Kidney (tissue), 14 donors: ENCODE results near the gene DENND1B. TPM values are rescaled to one million over a fixed set of nuclear protein-coding genes. Genes with fewer than 3 reads are reported as not detected.

Experiments
- DNase-seq, 5 donors: peaks; one replicate each; pipeline ENCODE4 v3.0.0-alpha.2; 2013 to 2020
- FAIRE-seq: peaks from 2 replicates; lab custom pipeline; 2012; peaks lifted over from hg19 to GRCh38; lab: Jason Lieb, UNC
- H3K27ac ChIP-seq, 2 donors: one replicate each; pipeline ENCODE4 v1.7.0; 2013; ENCODE audit warnings: low read depth in 2 of 2, low read length in 2 of 2, inconsistent platforms in 1 of 2
- H3K27me3 ChIP-seq: one replicate; pipeline ENCODE4 v1.7.1; 2013; ENCODE audit warnings: low read length, inconsistent platforms; ENCODE audit not compliant: control insufficient read depth, insufficient read depth
- H3K36me3 ChIP-seq, 3 donors: one replicate each; pipeline versions ENCODE4 v1.7.0 to v1.7.1; 2013; ENCODE audit warnings: low read length in 3 of 3, control low read depth in 1 of 3, inconsistent platforms in 1 of 3; ENCODE audit not compliant: insufficient read depth in 3 of 3, control insufficient read depth in 2 of 3
- H3K4me1 ChIP-seq, 3 donors: one replicate each; pipeline versions ENCODE4 v1.7.0 to v1.7.1; 2013; ENCODE audit warnings: low read length in 3 of 3, inconsistent platforms in 1 of 3, low read depth in 1 of 3; ENCODE audit not compliant: control insufficient read depth in 2 of 3, insufficient read depth in 2 of 3
- H3K4me3 ChIP-seq, 3 donors: one replicate each; pipeline versions ENCODE4 v1.7.0 to v1.8.1; 2013; ENCODE audit warnings: low read length in 3 of 3, control low read depth in 1 of 3, inconsistent platforms in 1 of 3
- H3K9ac ChIP-seq, 3 donors: one replicate each; pipeline versions ENCODE4 v1.7.0 to v1.7.1; 2013; ENCODE audit warnings: low read length in 3 of 3, control low read depth in 1 of 3, inconsistent platforms in 1 of 3
- H3K9me3 ChIP-seq, 3 donors: one replicate each; pipeline versions ENCODE4 v1.7.0 to v1.7.1; 2013; ENCODE audit warnings: low read length in 3 of 3, control low read depth in 1 of 3, inconsistent platforms in 1 of 3; ENCODE audit not compliant: control insufficient read depth in 2 of 3, insufficient read depth in 1 of 3
- CTCF ChIP-seq: IDR thresholded peaks from 3 replicates; pipeline ENCODE4 v1.5.1; 2012; ENCODE audit warnings: mild to moderate bottlenecking, moderate library complexity, borderline replicate concordance; ENCODE audit not compliant: insufficient read depth; ENCODE audit errors: extremely low read depth
- intact Hi-C: fragments of 100-400 bp; cut with DNase I; formaldehyde crosslinking; loops from one replicate; pipeline ENCODE4 v1.11.1; 2022
- polyA plus RNA-seq: library from polyadenylated mRNA; stranded (reverse); fragments of 350-450 nt; fragmentation: Illumina TruSeq; extraction: RNeasy Lipid Tissue Mini Kit (QIAGEN cat#74804); gene quantifications from one replicate; pipeline ENCODE4 v1.2.3, GENCODE V29; 2014; ENCODE audit warnings: low read depth, low replicate concordance; ENCODE audit not compliant: insufficient read depth
- total RNA-seq: library from RNA; stranded (reverse); fragmentation: NEBNext Ultra II Directional; extraction: Animal tissue kit (Norgen Biotek cat#: 25700); gene quantifications from one replicate; pipeline ENCODE4 v1.2.1, GENCODE V29; 2021
- donor health status: control.
- donor health status: control.
- donor health status: control.
- donor health status: control.
- donor health status: control.
- donor health status: DM: yes; HTN: yes; CAD: no.
- donor health status: Normal renal cell carcinoma (clear cell type).

Gene DENND1B
- total and polyA plus RNA-seq, 2 donors from 2014 or later, result 3.1 to 20.6 TPM

GRCh38 chr1:197462539-197462938 lies 312.7 kb downstream of the DENND1B start:
- no peak overlapping the region for H3K27ac ChIP-seq
- intact Hi-C loops, result no loop called here
- DNase-seq (no peak), FAIRE-seq (no peak)
- H3K9ac ChIP-seq, result no peak overlapping the region
- H3K27me3 ChIP-seq, result no peaks in the 10 kb centered on the region
- no peak for TF ChIP-seq CTCF
- no peak overlapping the region for H3K4me3 ChIP-seq
- H3K4me1 ChIP-seq, result peaks cover 0 to 3% (median 0%) of the 10 kb centered on the region in 3 donors
- no peaks in the 10 kb centered on the region for H3K9me3 ChIP-seq
- no peaks in the 10 kb centered on the region for H3K36me3 ChIP-seq

Other genes starting within 250 kb of the DENND1B start
- 8.4 TPM for gene C1orf53, start 127.2 kb upstream of the DENND1B start, total RNA-seq
- gene C1orf53, start 127.2 kb upstream of the DENND1B start, polyA plus RNA-seq, result 8.9 TPM
- 0.35 TPM for gene LHX9, start 141.9 kb upstream of the DENND1B start, total RNA-seq
- not detected for gene LHX9, start 141.9 kb upstream of the DENND1B start, polyA plus RNA-seq